Thymus (tissue), 11 donors: ENCODE data around the gene UVSSA. TPM values are rescaled to one million over a fixed set of nuclear protein-coding genes. Genes with fewer than 3 reads are reported as not detected.

Source experiments
- DNase-seq, 9 donors: peaks; one replicate each; pipeline ENCODE4 v3.0.0-alpha.2; 2013; ENCODE audit warnings: low spot score in 9 of 9, low read depth in 6 of 9, missing footprints in 1 of 9
- H3K27ac ChIP-seq, 2 donors: one replicate each; pipeline ENCODE4 v1.5.1; 2013; ENCODE audit warnings: control low read depth in 1 of 2, low read depth in 1 of 2, low read length in 1 of 2, mild to moderate bottlenecking in 1 of 2, moderate library complexity in 1 of 2
- H3K27me3 ChIP-seq, 2 donors: one replicate each; pipeline ENCODE4 v1.5.1; 2013; ENCODE audit warnings: low read length in 1 of 2; ENCODE audit not compliant: control insufficient read depth in 2 of 2, insufficient read depth in 1 of 2
- H3K36me3 ChIP-seq, 2 donors: one replicate each; pipeline ENCODE4 v1.5.1; 2013; ENCODE audit warnings: low read length in 1 of 2, mild to moderate bottlenecking in 1 of 2, moderate library complexity in 1 of 2; ENCODE audit not compliant: control insufficient read depth in 2 of 2, insufficient read depth in 2 of 2
- H3K4me1 ChIP-seq, 2 donors: one replicate each; pipeline ENCODE4 v1.5.1; 2013; ENCODE audit warnings: low read length in 2 of 2; ENCODE audit not compliant: control insufficient read depth in 2 of 2, insufficient read depth in 2 of 2
- H3K4me3 ChIP-seq, 2 donors: one replicate each; pipeline ENCODE4 v1.5.1; 2013; ENCODE audit warnings: low read length in 2 of 2, control low read depth in 1 of 2, mild to moderate bottlenecking in 1 of 2
- H3K9me3 ChIP-seq, 2 donors: one replicate each; pipeline ENCODE4 v1.5.1; 2013; ENCODE audit warnings: low read length in 1 of 2, mild to moderate bottlenecking in 1 of 2; ENCODE audit not compliant: control insufficient read depth in 2 of 2, insufficient read depth in 1 of 2
- WGBS: extraction: QIAGEN DNeasy Blood & Tissue Kit; methylation state at CpG from one replicate; pipeline ENCODE4 v1.1.7; 2013; 5-methylcytosine and 5-hydroxymethylcytosine counted together
- polyA plus RNA-seq: library from polyadenylated mRNA; stranded (reverse); fragments of 200-250 nt; gene quantifications from one replicate; pipeline ENCODE4 v1.2.3, GENCODE V29; 2013
- total RNA-seq: library from RNA; stranded (reverse); fragments of 120-200 nt; gene quantifications from one replicate; pipeline ENCODE4 v1.2.4, GENCODE V29; 2013
- donor health status: healthy.

Gene UVSSA
- total and polyA plus RNA-seq, 2 donors = 3.9 to 15.4 TPM

DNA sequence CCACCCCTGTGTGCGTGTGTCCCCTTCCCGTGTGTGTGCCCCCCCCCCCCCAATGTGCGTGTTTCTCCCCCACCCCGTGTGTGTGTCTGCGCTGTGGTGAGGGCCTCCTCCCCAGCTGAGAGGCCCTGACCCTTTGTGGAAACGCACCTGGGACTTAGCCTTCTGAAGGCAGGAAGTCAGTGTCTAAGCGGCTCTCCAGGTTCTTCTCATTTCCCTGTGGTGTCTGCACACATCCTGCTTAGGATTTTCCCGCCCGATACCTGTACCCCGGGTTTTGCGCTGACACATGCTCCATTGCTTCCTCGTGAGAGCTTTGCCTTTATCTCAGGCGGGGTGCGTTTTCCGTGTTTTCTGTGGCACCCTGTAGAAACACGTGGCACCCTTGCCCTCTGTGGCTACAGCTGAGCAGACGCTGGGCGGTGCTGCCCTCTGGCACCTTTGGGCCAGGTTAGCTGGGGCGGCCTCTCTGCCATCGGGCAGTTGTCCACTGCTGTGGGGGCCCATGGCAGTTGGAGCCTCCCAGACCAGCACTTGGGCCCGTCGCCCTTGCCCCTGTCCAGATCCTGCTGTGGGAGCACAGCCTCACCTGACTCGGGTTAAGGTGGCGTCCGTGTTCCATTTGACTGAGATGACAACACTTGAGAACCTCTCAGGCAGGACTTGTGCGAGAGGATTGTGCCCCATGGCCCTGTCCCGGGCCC is 31.0 kb upstream of the UVSSA start:
- Histone ChIP-seq H3K4me1 (peaks cover 15 to 39% of the 10 kb centered on the region in 2 donors), H3K9me3 (peaks cover 0 to 12% of the 10 kb centered on the region in 2 donors), H3K36me3 (peaks cover 71 to 76% of the 10 kb centered on the region in 2 donors), H3K27me3 (no peaks in the 10 kb centered on the region), H3K4me3 (no peak overlapping the region), H3K27ac (peak overlapping the region; percentile 58 to 86)
- WGBS = 61% methylated on average over 27 of the region's 27 CpGs
- DNase-seq = peak in 8 of 9 donors; percentile 30 to 88 (median 66)

DNA sequence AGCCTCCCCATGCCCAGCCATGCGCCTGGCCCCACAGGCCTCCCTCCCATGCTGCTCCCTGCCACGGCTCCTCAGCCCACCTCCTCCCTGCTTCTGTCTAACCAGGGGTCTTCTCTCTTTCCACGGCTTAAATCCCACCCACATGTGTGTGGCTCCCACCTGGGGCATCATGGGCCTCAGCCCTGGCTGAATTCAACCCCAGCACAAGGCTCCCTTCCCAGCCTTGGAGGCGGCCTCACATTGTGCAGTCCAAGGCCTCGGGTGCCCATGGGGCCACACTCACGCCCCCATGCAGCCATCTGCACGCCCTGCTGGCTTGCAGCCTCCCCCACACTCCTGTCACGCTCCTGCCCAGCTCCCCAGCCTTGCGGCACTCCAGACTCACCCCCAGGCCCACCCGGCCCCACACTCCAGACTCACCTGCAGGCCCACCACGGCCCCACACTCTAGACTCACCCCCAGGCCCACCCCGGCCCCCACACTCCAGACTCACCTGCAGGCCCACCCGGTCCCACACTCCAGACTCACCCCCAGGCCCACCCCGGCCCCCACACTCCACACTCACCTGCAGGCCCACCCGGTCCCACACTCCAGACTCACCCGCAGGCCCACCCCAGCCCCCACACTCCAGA is 30.4 kb upstream of the UVSSA start:
- peaks cover 0 to 12% of the 10 kb centered on the region in 2 donors for H3K9me3 ChIP-seq
- peaks cover 68 to 72% of the 10 kb centered on the region in 2 donors for H3K36me3 ChIP-seq
- H3K4me3 ChIP-seq = no peak overlapping the region
- no peaks in the 10 kb centered on the region for H3K27me3 ChIP-seq
- H3K27ac ChIP-seq = peak overlapping the region in 1 of 2 donors; percentile 86
- DNase-seq = no peak
- 92% methylated on average over 16 of the region's 16 CpGs for WGBS
- peaks cover 15 to 33% of the 10 kb centered on the region in 2 donors for H3K4me1 ChIP-seq

DNA sequence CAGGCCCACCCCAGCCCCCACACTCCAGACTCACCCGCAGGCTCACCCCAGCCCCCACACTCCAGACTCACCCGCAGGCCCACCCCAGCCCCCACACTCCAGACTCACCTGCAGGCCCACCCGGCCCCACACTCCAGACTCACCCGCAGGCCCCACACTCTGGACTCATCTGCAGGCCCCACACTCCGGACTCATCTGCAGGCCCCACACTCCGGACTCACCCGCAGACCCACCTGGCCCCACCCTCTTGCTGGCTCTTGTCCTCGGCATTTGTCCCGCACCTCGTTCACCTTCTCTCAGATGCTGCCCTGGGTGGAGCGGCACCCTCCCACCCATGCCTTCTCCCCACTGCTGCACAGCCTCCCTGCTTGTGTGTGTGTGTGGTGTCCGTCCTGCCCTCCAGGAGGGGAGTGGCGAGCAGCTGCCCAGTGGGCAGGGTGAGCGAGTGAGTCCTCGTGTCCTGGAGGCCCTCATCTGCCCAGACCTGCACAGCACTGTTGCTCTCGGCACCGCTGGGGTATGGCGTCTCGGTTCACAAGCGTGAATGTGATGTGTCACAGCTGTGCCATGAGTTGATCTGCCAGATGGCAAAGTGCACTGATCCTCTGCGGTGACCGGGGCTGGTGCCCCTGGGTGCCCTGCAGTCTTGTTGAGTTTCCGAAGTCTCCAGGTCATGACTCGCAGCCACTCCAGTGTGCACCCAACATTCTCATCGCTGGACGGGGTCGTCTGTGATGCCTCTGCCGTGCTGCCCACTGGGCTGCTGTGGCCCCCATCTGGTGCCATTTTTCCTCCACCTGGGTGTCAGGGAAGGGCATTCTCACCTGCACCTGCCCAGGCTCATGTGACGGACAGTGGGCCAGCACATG is 29.6 kb upstream of the UVSSA start:
- Histone ChIP-seq H3K27ac (no peak overlapping the region), H3K4me1 (peaks cover 15 to 29% of the 10 kb centered on the region in 2 donors), H3K36me3 (peaks cover 65 to 69% of the 10 kb centered on the region in 2 donors), H3K4me3 (no peak overlapping the region), H3K9me3 (peaks cover 0 to 9% of the 10 kb centered on the region in 2 donors), H3K27me3 (no peaks in the 10 kb centered on the region)
- DNase-seq = no peak
- 98% methylated on average over 29 of the region's 29 CpGs for WGBS

DNA sequence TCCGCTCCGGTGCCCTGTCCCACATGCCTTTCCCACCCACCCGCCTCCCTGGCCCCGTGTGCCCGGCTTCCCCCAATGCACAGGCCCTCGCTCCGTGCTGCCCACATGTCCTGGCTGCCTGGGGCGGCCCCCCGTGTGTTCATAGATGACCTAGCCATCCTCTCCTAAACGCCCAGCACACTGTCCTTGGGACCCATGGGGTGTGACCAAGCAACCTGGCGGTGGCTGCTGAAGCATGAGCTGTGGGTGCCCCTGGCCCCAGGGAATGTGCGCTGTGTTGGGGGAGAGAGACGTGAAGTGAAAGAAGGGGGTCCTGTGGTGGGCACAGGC is 29.0 kb upstream of the UVSSA start:
- Histone ChIP-seq H3K4me1 (peaks cover 15 to 29% of the 10 kb centered on the region in 2 donors), H3K27me3 (no peaks in the 10 kb centered on the region), H3K27ac (no peak overlapping the region), H3K36me3 (peaks cover 64 to 69% of the 10 kb centered on the region in 2 donors), H3K4me3 (no peak overlapping the region), H3K9me3 (peaks cover 0 to 9% of the 10 kb centered on the region in 2 donors)
- 99% methylated on average over 13 of the region's 13 CpGs for WGBS
- DNase-seq = no peak

GRCh38 chr4:1318488-1319213 is 28.4 kb upstream of the UVSSA start:
- H3K4me1 ChIP-seq = peaks cover 15 to 29% of the 10 kb centered on the region in 2 donors
- WGBS = 97% methylated on average over 18 of the region's 18 CpGs
- no peak for DNase-seq
- H3K27ac ChIP-seq = no peak overlapping the region
- H3K36me3 ChIP-seq = peaks cover 64 to 69% of the 10 kb centered on the region in 2 donors
- H3K27me3 ChIP-seq = no peaks in the 10 kb centered on the region
- H3K4me3 ChIP-seq = no peak overlapping the region
- H3K9me3 ChIP-seq = peaks cover 0 to 7% of the 10 kb centered on the region in 2 donors

GRCh38 chr4:1321486-1321885 is 25.5 kb upstream of the UVSSA start:
- no peak overlapping the region for H3K27ac ChIP-seq
- H3K36me3 ChIP-seq = peaks cover 56 to 72% of the 10 kb centered on the region in 2 donors
- 88% methylated on average over 13 of the region's 13 CpGs for WGBS
- peaks cover 2 to 15% of the 10 kb centered on the region in 2 donors for H3K4me1 ChIP-seq
- no peak overlapping the region for H3K4me3 ChIP-seq
- no peaks in the 10 kb centered on the region for H3K9me3 ChIP-seq
- DNase-seq = no peak
- H3K27me3 ChIP-seq = no peaks in the 10 kb centered on the region

GRCh38 chr4:1321946-1322650 is 24.9 kb upstream of the UVSSA start:
- Histone ChIP-seq H3K9me3 (no peaks in the 10 kb centered on the region), H3K27me3 (no peaks in the 10 kb centered on the region), H3K36me3 (peaks cover 55 to 71% of the 10 kb centered on the region in 2 donors), H3K4me1 (peaks cover 4 to 18% of the 10 kb centered on the region in 2 donors), H3K4me3 (no peak overlapping the region), H3K27ac (no peak overlapping the region)
- WGBS = 94% methylated on average over 18 of the region's 18 CpGs
- DNase-seq = no peak

- Histone ChIP-seq H3K9me3 (no peaks in the 10 kb centered on the region), H3K36me3 (peaks cover 55 to 70% of the 10 kb centered on the region in 2 donors), H3K27ac (no peak overlapping the region), H3K4me3 (no peak overlapping the region), H3K27me3 (no peaks in the 10 kb centered on the region), H3K4me1 (peaks cover 11 to 22% of the 10 kb centered on the region in 2 donors)
- WGBS = 99% methylated on average over 8 of the region's 8 CpGs
- DNase-seq = no peak
These were observed 23.8 kb upstream of the UVSSA start for GRCh38 chr4:1323280-1323634.
